Glomerular visceral epithelial cell (primary cell): ENCODE measurements around the gene MAML3.
A peak's percentile ranks its signal among the peaks of the same experiment; 100 is the strongest.

Source experiments
- DNase-seq: peaks from one replicate; pipeline ENCODE4 v3.0.0-alpha.2; 2016; ENCODE audit errors: extremely low spot score

Gene MAML3

DNA sequence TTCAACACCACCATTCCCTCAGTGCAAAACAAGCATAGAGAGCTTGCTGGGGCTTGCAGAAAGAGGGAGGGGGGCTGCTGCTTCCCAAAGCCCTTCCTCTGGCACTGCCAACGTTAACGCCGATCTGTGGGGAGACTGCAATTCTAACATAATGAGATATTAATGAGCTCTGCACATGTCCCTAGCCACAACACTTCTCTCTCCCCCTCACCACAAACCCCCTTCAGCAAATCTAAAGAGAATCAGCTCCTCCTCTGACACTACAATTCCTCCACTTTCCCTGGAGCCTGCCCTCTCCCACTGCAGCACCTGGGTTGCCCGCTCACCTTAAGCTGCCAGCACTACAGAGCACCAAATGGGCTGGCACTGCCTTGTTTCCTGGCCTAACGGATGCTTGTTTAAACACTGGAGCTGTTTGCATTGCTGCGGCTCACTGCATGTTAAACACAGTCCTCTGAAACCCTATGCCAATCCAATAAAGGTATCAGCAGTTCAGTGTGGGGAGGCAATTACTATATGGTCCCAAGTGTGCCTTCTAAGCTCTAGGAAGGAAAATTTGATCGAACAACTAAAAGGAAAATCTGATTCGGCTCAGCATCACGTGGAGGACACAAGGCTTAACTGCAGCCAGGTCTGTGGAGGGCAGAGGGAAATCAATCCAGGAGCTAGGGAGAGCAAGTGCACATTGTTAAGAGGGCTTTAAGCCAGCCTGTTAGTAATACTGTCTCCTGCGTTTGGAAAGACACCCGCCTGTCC, 232.4 kb downstream of the MAML3 start:
- no peak for DNase-seq

DNA sequence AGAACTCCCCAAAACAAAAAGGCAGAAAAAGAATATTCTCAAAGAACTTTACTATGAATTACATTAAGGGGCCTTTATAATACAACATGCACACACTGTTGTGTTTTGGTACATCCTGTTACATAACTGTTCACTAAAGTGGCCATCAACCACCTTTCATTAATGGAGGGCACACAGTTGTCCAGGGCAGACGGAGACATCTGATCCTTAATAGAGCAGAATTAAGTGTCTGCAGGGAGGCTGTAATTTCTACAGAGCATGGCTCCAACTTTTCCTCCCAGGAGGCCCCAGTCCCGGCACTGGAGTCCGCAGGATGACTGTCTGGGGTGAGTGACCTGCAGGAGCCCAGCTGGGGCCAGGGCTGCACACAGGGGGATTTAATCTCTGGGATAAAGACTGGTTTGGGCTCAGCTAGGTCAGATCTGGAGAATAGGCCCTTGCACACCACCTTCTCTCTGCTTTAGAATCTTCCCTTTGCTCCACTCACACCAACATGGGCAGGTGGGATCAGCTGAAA, 233.4 kb downstream of the MAML3 start:
- no peak for DNase-seq

DNA sequence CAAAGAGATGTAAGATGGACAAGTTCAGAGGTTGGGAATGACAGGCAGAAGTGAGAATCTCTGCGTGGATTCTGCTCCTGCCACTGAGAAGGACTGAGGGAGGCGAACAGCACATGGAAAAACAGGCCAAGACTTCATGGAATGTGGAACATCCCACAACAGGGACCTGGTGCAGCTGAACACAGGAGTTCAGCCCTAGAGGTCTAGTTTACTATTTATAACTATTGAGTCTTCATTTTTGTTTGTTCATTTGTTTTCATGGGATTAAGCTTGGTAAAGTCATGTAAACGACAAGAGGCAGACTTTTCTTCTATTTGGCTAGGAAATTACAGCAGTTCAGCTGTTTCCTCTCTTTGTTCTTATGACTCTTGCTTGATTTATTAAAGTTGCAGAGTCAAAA, 234.5 kb downstream of the MAML3 start:
- DNase-seq, result peak; percentile 13

DNA sequence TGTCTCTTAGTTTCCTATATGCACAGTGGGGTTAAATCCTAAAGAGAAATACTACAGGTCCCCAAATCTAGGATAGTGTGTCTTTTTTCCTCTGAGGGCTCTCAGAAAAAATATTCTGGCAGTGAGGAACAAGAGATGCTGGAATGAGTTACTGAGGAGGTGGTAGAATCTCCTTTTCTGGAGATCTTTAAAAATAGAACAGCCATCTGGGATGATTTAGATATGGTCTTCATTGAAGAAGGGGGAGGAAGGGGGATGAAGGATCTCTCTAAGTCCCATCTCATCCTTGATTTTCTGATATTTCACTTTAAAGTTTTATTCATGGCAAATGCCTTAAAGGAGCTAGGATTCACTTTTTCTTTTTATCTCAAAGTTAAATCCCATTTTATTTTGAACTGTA, 235.0 kb downstream of the MAML3 start:
- no peak for DNase-seq

DNA sequence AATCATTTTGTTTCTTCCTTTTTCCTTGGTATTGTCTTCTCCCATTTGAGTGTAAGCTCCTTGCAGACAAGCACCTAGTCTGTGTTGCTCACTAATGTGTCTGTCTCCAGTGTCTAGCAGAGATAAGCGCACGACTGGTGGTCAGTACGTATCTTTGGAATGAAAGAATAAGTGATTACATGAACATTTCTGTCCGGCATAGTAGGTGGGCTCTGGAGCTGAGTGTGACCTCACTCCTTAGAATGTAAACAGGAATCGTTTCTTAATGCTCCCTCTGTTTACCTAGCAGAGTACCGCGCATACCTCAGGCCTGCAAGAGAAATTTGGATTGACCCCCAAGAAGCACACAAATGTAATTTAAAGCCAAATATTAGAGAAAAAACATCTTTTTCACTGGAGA, 235.4 kb downstream of the MAML3 start:
- no peak for DNase-seq

DNA sequence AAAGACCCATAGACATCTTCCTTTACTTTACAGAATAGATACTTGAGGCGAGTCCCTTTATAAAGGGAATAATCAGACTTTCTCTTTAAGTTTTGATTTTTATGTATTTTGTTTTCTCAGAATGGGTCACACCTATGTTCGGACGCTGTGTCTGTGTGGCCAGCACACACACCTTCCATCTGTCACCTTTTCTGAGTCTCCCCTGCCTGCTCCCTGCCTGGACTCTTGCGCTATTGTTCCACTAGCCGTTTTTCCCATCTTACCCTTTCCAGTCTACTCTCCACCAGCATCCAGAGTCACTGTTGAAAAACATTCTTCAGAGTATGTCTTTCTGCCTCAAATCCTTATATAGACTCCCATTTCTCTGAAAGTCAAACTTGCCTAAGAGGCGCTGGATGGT, 236.1 kb downstream of the MAML3 start:
- DNase-seq, result no peak

DNA sequence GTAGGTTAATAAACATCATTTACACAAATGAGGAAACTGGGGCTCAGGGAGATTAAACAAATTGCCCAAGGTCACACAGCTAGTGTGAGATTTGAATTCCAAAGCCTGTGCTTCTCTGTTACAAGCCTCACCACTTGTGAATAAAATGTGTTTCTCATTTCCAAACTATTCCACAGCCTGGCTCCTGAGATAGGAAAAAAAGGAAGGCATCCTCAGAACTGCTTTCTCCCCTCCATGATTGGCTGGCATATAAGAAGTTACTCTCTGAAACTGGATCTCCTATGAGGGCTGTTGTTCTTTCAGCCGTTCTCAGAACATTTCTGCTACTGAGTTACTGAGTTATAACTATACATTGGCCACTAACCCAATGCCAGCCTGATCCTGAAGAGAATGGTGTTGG, 237.9 kb downstream of the MAML3 start:
- DNase-seq, result no peak

DNA sequence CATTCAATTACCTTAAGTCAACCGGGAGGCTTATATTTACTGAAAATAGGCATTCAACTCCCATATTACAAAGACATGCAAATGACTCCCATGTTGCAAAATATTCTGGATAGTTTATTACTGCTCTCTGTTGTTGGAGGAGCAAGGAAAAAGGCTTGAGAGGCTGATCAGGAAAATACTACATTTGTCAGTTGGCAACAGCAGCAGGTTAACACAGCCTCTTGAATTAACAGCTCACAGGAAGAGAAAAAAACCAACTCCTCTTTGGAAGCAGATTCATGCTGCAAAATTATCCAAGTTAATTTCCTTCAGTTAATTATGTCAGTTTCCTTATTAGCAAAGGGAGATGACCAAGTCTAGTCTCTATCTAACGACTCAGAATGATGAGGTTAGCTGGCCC, 238.9 kb downstream of the MAML3 start:
- DNase-seq, result no peak

DNA sequence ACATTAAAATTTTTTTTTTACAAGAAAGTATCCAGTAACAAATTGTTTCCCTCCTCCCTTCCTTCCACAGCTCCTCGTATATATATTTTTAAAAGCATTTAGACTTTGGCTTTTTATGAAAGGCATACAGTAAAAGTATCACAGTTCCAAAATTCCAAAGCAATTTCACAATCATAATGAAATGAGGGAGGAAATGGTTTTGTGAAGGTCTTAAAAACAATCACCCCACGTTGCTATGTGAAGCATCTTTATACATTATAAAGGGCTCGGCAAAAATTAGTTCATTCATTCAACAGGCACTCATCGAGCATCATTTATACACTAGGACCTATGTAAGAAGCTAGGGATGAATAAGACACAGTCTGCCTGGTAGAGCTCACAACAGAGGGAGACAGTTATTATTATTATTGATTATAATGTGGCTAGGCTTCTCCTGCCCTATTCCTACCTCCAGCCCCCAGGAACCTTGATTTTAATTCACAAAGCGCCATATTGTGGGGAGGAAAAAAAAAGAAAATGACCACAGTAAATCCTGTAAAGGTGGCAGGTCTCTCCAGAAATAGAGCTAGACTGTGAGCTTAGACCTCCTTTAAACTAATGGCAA, 239.9 kb downstream of the MAML3 start:
- no peak for DNase-seq

DNA sequence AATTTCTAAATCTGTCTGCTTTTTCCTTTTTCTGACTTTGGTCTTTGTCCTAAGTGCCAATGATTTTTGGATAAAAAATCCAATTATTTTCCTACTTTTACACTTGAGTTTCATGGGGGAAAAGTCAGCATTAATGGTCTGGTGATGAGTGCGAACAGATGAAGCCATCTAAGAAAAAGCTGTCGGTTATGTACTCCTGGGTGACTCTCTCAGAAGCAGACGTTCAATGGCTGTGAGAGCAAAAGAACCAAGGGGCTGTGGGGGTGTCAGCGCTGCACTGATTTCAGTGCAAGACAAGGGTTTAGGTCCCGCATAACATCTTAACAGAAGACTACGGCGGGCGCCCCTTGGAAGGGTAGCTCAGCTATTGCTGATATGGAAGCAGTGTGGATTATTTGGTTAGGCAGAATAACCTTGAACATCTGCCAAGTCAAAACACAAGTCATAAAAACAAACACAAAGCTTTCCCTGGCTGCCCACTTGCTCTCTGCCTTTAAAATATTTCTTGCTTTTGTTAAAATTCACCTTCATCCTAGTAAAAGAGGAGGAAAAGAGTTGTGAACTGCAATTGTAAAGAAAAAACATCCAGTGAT, 240.5 kb downstream of the MAML3 start:
- DNase-seq, result no peak

DNA sequence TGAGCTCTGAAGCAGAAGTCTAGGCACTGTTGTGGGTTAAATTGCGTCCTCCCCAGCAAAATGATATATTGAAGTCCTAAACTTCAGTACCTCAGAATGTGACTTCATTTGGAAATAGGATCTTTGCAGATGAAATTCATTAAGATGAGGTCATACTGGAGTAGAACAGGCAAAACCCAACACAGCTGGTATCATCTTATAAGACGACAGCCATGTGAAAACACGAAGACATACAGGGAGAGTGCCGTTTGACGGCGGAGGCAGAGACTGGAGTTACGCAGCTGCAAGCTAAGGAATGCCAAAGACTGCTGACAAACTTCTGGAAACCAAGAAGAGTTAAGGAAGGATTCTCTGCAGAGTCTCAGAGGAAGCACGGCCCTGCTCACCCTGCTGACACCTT, 241.5 kb downstream of the MAML3 start:
- no peak for DNase-seq

DNA sequence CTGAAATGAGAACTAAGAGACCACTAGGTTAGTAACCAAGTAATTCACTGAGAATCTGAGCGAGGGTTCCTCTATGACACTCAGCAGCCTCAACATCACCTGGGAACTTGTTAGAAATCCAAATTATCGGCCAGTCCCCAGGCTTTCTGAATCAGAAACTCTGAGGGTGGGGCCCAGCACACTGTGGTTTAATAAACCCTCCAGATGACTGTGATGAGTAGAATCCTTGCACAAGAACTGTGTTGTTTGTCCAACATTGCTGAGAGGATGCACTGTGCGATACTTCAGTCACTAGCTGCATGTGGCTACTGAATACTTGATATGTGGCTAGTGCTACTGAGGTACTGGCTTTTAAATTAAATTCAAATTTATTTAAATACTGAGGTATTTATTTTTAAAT, 243.9 kb downstream of the MAML3 start:
- DNase-seq, result no peak

DNA sequence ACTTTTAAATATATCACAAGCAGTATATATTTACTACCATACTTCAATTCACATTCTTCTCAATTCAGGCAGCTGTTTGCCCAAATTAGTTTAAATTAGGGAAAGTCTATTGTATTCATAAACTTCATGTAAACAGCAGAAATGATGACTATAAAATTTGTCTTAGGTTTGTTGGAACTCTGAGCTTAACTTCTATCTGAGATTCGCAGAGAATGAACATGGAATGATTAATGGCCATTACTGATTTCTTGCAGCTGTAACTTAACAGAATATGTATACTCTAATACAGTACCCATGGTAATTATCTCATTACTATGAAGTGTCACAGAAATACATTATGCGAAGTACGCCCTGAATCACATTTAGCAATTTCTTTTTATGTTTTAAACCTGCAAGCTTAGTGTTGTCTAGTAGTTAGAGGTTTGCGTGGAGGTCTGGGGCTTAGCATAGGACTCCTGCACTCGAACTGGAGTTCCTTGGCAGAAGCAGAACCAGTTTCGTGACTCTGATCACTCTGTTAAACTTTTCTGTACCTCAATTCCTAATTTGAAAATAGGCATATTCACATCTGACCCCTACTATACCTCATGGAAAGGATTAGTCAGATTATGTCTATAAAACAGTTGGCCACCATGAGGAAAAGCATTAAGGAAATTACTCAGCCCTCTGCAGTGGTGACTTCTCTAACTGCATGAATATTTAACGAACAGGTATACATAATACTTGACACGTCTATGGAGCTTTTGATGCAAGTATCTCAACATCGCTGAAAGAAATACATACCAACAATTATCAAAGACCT, 245.1 kb downstream of the MAML3 start:
- DNase-seq, result no peak

DNA sequence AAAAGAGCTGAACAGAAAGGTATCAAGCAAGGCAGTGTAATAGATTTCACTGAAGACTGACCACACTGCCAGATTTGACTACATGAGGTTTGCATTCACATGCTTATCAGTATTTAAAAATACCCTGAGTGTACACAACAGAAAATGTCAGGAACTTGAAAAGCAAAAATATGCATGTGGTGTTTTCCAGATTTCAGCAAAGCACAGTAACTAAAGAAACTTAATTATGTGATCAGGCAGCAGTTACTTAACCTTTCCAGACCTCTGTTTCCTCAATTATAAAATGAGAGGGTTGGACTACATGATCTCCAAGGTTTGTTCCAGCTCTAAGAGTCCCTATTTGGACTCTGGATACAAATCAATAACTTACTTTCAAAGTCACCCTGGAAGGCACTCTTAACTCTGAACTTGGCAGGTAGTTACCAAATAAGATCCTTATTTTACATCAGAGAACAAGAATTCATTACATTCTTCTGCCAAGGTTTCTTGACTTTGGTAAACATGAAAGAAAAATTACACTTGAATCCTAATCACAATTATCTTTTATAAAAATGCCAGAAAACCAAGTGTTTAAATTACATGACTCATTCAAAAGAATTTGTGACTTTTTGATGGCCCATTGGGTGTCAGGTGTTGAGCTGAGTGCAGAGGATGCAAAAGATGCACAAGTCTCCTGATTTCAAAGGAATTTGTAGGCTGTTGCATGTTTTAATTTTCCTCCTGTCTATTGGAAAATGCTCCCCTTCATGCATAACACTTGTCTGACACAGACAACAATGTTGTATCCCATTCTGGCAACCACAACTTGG, 246.8 kb downstream of the MAML3 start:
- DNase-seq, result no peak

DNA sequence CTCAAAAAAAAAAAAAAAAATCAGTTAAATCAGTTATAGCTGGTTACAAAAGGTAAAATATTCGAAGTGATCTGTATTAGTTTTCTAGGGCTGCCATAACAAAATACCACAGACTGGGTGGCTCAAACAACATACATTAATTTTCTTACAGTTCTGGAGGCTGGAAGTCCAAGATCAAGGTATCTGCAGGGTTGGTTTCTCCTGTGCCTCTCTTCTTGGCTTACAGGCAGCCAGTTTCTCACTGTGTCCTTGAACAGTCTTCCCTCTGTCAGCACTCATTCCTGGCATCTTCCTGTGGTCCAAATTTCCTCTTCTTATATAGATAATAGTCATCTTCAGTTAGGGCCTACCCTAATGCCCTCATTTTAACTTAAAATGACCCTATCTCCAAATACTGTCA, 248.5 kb downstream of the MAML3 start:
- no peak for DNase-seq

DNA sequence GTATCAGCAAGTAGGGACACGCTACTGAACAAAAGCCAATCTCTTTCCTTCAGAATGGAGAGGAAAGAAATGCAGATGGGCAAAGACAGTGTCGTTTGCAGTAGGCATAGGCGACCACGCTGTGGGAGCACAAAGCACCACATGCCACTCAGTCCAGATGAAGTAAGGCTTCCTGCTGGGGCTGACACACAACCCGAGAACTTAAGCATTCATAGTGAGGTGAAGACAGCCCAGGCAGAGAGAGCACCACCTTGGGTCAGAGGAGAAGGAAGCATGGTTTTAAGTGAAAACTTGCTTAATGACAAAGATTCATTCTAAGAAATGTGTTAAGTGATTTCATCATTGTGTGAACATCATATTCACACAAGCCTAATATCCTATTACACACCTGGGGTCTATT, 249.6 kb downstream of the MAML3 start:
- no peak for DNase-seq

DNA sequence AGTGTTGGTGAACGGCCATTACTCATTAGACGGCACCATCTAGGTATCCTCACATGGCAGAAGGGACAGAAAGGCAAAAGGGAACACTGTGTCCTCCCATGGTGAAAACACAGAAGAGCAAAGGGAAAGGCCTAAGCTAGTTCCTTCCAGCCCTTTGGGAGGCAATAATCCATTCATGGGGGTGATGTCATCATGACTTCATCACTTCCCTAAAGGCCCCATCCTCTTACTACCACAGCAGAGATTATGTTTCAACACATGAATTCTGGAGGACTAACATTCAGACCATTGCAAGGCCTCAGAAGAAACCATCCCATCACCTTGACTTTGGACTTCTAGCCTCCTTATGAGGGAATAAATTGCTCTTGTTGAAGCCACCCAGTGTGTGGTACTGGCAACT, 250.1 kb downstream of the MAML3 start:
- no peak for DNase-seq

DNA sequence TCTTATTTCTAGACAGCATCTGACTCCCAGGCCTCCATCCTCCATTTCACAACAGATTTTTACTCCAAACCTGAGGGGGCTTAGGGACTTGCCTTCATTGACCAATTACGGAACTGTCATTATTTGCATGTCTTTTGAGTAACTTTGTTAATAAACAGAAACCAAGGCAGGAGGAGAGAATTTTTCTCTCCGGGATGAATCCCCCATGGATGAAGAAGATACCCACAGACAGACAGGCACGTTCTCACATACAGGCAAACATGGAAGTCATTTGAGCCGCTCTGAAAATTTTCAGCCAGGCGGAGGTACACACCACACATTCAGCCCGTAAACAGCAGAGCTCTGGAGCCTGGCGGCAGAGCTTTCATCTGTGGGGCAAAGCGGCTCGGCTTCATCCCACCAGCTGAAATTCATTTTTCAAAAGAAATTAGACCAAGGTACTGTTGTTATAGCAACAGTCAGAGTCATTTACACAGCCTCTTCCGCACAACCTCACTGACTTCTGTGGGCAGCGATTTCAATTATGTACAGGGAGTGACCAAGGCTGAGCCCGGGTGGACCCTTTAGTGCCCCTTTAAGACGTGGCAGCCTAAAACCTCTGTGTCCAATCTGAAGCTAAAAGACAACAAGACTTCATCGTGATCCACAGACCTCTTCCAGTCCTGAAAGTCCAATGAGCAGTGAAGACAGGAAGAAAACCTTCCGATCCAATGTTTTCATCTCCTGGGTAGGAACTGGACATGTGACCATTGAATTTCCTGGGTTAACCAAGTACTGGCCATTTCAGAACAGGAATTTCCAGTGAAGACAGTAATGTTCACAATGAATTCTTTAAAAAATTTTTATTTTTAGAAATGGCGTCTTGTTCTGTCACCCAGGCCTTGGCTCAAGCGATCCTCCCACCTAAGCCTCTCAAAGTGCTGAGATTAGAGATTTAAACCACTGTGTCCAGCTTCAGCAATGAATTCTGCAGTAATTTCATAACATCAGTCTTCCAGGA, 251.4 kb downstream of the MAML3 start:
- DNase-seq, result no peak

DNA sequence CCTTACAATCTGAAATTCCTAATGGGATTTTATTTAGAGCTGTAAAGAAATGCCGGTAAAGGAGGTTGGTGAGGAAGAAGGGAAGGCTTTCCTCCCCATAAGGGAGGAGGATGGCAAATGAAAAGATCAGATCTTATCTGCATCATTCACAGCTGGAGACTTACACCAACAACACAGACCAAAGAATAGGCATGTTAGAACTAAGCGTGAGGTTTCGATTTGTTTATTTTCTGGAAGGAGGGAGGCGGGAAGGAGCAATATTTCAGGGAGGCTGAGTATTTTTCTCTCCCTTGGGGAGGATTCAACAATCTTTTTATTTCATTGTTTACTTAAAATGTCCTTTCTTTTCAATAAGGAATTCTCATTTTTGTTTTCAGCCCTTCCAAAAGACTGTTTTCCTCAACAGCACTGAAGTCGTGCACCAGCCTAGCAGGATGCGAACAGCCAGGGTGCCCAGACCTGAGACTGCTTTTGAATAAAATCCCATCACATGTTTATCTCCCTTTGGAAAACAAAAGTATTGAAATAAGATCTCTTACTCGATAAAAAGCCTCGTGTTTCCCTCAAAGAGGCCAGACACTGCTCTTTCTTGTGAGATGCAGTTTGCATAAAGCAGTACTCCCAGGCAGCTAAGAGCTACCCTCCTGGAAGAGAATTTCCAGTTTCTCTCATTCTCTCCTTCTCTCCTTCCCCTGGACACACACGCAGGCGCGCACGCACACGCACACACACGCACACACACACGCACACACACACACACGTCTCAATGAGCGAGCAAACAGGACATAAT, 252.3 kb downstream of the MAML3 start:
- peak; percentile 6 for DNase-seq
